GM12801 (cell line): ENCODE measurements around the gene PHF21A.

Experiments used
- TF ChIP-seq, protein P1 (sequence below): IDR thresholded peaks from one replicate; pipeline ENCODE4 v1.5.1; 2011; ENCODE audit warnings: control low read depth; ENCODE audit not compliant: insufficient read length; ENCODE audit errors: extremely low read depth

Gene PHF21A

DNA sequence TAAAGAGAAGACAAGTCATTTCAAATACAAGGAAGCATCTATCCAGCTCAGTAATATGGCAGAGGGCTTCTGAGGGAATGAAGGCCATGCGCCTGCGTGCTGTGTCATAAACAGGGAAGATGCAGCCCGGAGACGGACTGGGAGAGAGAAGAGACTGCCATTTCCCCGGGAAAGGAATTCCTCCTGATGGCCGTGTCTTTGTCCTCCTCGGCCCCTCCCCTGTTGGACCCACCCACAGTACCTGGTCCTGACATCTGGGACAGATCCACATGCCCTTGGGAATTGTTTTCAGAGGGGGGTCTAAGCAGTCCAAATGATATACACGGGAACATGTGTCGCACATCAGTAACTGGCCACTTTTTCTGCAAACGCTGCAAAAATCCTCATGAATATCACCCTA is 183.3 kb downstream of the PHF21A start:
- TF ChIP-seq, protein P1, sequence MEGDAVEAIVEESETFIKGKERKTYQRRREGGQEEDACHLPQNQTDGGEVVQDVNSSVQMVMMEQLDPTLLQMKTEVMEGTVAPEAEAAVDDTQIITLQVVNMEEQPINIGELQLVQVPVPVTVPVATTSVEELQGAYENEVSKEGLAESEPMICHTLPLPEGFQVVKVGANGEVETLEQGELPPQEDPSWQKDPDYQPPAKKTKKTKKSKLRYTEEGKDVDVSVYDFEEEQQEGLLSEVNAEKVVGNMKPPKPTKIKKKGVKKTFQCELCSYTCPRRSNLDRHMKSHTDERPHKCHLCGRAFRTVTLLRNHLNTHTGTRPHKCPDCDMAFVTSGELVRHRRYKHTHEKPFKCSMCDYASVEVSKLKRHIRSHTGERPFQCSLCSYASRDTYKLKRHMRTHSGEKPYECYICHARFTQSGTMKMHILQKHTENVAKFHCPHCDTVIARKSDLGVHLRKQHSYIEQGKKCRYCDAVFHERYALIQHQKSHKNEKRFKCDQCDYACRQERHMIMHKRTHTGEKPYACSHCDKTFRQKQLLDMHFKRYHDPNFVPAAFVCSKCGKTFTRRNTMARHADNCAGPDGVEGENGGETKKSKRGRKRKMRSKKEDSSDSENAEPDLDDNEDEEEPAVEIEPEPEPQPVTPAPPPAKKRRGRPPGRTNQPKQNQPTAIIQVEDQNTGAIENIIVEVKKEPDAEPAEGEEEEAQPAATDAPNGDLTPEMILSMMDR, result no peak

DNA sequence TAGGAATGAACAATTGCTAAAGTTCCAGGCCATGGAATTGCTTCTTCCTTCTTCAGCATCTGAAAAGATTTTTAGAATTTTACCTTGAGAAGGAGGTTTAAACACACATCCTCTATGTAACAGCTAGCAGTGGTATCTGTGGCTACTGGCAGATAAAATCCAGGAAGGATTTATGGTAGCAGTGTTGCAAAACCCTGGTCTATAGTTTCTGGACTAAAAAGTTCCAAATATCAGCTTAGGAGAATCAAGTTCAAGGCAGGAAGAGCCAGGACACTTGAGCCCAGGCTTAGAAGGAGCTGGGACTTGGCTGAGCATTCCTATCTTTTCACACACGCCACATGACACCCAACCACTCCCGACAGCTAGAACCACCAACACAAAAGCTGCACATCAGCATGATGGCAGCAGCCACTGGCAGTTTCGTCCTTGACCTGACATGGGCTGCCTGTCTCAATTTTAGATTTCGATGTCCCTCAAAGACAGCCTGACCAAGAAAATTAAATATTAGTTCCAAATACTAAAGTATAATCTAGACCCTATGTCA is 184.7 kb downstream of the PHF21A start:
- TF ChIP-seq, protein P1, result no peak

DNA sequence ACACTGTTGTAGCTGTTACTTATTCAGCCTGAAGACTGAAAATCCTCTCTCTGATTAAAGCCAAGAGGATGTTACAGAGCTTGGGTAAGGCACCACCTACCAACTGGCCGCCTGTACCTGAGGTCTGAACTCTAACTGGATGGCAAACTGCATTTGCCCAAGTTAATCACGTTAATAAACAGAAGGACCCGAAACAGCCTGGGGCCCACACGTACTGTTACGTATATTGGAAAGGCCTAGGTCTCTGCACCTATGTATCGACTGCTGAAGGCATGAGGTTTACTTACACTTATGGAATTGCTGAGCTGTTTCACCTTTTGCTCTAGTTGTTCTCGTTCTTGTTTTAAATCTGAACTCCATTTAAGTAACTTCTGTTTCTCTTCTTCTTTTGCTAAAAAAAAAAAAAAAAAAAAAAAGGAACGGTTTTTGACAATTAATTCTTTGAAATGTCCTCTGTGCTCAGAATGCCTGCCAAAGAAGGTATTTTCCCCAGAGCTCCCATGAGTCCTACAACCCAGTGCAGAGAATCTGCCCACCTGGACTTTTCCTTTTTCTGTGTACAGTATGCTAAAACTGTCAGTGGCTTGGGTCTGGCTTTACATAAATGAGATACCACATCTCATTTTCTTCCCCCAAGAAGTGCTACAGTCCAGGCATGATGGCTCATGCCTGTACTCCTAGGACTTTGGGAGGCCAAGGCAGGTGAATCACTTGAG is 185.7 kb downstream of the PHF21A start:
- TF ChIP-seq, protein P1, result no peak

DNA sequence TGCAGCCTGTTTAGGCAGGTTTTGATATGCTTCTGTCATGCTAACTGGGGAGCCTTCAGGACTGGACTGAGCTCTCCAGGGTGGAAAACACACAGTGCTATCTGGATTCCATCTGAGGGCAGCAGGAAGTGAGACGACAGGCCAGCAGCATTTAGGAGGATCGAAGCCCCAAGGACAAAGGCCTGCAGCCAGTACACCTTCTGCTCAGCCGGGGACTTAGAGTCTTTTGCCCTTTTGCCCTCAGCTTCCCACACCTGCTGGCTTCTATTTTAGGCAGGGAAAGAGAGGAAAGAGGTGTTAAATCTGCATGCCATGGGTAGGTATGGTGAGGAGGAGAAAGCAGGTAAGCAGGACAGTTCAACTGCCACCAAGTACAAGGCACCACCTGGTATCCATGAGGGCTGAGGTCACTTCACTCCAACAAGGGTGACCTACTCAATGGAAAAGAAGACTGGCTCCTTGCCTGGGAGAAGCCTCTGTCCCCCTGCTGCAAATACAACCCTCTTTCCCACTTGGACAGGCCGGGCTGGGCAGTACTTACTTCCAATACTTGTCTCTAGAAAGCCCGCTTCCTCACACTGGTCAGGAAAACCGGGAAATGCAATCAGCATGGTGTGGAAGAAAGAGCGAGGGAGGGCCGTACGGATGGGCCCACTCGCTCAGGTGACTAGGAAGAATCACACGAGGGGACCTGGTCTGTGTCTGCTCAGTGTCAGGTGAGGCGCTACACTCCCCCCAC is 186.5 kb downstream of the PHF21A start:
- TF ChIP-seq, protein P1, result no peak

DNA sequence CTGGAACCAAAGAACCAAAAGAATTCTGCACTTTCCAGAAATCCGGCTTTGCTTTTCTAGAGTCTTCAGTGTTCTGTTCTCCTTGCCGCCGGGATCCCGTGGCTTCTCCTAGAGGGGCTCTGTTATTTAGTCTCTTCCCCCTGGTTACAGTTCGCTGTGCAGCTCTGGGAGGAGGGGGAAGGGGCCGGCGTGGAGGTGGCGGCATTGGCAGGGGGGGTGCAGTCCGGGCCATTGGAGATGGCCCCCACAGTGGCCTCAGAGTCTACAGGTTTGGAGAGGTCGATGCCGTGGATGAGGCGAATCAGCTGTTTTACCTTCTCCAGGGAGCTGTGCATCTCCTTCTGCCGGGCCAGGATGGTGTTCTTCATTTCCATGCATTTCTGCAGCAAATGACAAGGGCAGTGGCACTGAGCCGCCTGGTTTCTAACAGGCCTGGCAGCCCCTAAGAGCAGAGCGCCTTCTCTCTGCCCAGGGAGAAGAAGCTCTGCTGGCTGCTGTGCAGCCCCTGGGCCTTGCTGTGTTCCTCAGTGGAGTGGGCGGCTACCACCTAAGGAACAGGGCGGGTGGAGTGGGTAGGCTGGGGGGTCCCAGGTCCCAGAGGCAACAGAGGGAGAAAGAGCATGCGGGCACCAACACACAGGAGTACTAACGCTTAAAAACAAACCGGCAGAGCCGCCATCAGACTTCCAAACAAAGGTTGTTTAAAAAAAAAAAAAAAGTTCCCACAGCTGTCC is 187.2 kb downstream of the PHF21A start:
- TF ChIP-seq, protein P1, result no peak

DNA sequence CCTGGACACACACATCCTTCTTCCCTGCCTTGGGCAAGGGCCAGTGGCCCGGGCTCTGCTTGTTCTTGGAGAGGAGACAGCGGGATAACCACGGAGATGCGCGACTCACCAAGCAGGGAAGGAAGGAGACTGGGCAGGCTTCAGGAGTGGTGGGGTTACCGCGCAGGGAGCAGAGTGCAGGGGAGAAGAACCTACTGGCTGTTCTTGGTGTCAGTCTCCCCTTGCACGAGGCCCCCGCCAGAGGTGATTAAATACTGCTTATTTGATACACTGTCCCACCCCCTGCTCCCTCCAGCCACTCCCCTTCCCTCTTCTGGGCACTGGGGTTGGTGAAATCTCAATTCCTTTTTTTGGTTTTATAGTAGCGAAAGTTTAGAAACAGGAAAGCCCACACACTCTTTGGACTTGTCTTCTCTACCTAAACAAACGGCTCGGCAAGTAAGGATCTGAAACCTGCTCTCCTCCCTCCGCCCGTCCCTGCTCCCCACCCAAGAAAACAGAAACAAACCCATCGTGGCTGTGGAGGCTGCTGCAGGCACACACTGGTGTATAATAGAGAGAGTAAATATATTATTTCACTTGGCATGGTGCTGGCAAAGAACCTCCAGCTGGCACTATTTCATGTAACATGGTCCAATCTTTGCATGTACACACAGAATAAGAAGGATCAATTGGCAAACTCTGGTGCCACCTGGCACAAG is 188.0 kb downstream of the PHF21A start:
- TF ChIP-seq, protein P1, result no peak
